Tibial artery (tissue), 4 donors: ENCODE data around the gene SMC1B.

ENCODE experiments used
- DNase-seq, 2 donors: peaks; one replicate each; pipeline ENCODE4 v3.0.0-alpha.2; 2019
- H3K27ac ChIP-seq, 2 donors: fragments of 200-600 bp; sonication (generic) in 1 of 2; 1 replicate in 1 of 2; 2 replicates in 1 of 2; pipeline ENCODE4 v1.5.1; 2018 to 2019; ENCODE audit warnings: mild to moderate bottlenecking in 1 of 2
- H3K27me3 ChIP-seq, 2 donors: fragments of 200-600 bp; sonication (generic) in 1 of 2; one replicate each; pipeline versions ENCODE4 v1.5.1 to v1.6.0; 2016 to 2019
- H3K36me3 ChIP-seq, 3 donors: fragments of 200-600 bp; sonication (generic) in 2 of 3; one replicate each; pipeline ENCODE4 v1.5.1; 2016 to 2019; ENCODE audit warnings: mild to moderate bottlenecking in 2 of 3
- H3K4me1 ChIP-seq, 4 donors: fragments of 200-600 bp; sonication (generic) in 2 of 4; 1 replicate in 3 of 4; 2 replicates in 1 of 4; pipeline ENCODE4 v1.5.1; 2016 to 2019
- H3K4me3 ChIP-seq, 2 donors: fragments of 200-600 bp; sonication (generic) in 1 of 2; 1 replicate in 1 of 2; 2 replicates in 1 of 2; pipeline ENCODE4 v1.5.1; 2018 to 2019; ENCODE audit warnings: mild to moderate bottlenecking in 2 of 2
- H3K9me3 ChIP-seq, 3 donors: fragments of 200-600 bp; sonication (generic) in 1 of 3; one replicate each; pipeline ENCODE4 v1.5.1; 2016 to 2019
- CTCF ChIP-seq, 2 experiments: fragments of 200-600 bp in 1 of 2; fragments of 450-650 bp in 1 of 2; IDR thresholded peaks; one replicate each; pipeline ENCODE4 v1.5.1; 2017 to 2019; ENCODE audit warnings: antibody characterized with exemption in 2 of 2, mild to moderate bottlenecking in 1 of 2, moderate library complexity in 1 of 2
- intact Hi-C: fragments of 100-400 bp; cut with DNase I; formaldehyde crosslinking; loops from one replicate; pipeline ENCODE4 v1.15.0; 2023; ENCODE audit warnings: low total_unique reads

SMC1B gene

GRCh38 chr22:45316796-45317526 is 96.4 kb downstream of the SMC1B start:
- Histone ChIP-seq H3K9me3 (no peaks in the 10 kb centered on the region), H3K27me3 (no peaks in the 10 kb centered on the region), H3K4me1 (peaks cover 9 to 48% (median 27%) of the 10 kb centered on the region in 4 donors), H3K36me3 (peaks cover 0 to 1% (median under 1%) of the 10 kb centered on the region in 3 donors), H3K27ac (peak overlapping the region; percentile 82 to 83), H3K4me3 (peak overlapping the region in 1 of 2 donors; percentile 32)
- TF ChIP-seq CTCF (IDR thresholded peaks at IDR 0.05) = no peak
- no peak for DNase-seq
- intact Hi-C loops = no loop called here

DNA sequence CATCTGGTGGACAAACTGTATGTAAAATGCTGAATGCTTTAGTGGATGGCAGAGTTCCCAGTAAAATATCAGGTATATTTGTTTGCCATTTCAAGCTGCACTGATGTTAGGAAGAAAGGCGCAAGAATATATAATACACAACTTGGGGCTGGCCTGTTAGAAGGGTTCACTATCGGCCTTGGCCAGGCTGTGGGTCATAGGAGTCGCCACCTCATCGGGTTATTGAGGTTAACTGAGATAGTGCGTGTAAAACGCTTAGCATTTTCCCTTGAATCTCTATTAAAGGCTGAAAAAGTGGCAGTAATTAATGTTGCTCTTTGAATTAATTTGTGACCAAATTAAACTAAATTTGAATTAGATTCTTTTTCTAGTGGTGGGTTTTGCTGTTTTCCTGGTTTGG is 98.6 kb downstream of the SMC1B start:
- peaks cover 9 to 57% (median 41%) of the 10 kb centered on the region in 4 donors for H3K4me1 ChIP-seq

DNA sequence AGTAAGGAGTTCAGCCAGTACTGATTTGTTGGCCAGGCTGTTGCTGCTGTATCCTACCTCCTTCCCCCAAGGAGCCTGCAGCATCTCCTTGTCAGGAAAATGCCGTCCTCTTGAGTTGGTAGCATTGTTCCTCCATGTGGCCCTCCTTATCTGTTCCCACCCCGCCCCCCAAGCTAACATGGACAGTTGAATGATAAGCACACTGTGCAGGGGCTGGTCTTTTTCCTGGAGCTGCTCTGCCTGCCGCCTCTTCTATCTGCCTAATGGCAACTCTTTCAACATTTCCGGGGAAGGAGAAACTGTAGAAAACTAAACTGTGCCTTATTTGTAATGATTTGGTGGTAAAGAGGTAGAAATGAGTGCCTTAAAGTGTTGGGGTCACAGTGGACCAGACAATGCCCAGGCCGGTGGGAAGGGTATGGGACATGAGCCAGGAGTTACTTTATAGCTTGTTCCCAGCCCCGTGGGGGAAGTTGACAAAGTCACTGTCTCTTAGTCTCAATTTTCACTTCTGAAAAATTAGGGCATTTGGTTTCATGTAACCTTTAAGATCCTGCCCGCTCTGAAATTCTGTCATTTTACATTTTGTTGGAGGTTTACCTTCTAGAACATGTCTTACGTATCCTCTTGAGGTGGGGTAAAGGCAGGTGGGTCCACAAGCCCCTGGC is 99.2 kb downstream of the SMC1B start:
- H3K4me3 ChIP-seq = no peak overlapping the region
- no peak for TF ChIP-seq CTCF (IDR thresholded peaks at IDR 0.05)
- no peak for DNase-seq
- intact Hi-C loops = no loop called here
- H3K4me1 ChIP-seq = peaks cover 9 to 53% (median 37%) of the 10 kb centered on the region in 4 donors
- no peaks in the 10 kb centered on the region for H3K36me3 ChIP-seq
- H3K27ac ChIP-seq = peak overlapping the region in 1 of 2 donors; percentile 6
- no peaks in the 10 kb centered on the region for H3K9me3 ChIP-seq
- no peaks in the 10 kb centered on the region for H3K27me3 ChIP-seq

More for the DNA sequence above, 98.6 kb downstream of the SMC1B start:
- no peak for TF ChIP-seq CTCF (IDR thresholded peaks at IDR 0.05)
- Histone ChIP-seq H3K27ac (no peak overlapping the region), H3K36me3 (no peaks in the 10 kb centered on the region), H3K27me3 (no peaks in the 10 kb centered on the region), H3K4me3 (no peak overlapping the region), H3K9me3 (no peaks in the 10 kb centered on the region)
- intact Hi-C loops = no loop called here
- DNase-seq = no peak

- Histone ChIP-seq H3K4me1 (peaks cover 0 to 43% (median 29%) of the 10 kb centered on the region in 4 donors), H3K27me3 (no peaks in the 10 kb centered on the region), H3K27ac (no peak overlapping the region), H3K4me3 (no peak overlapping the region), H3K9me3 (no peaks in the 10 kb centered on the region), H3K36me3 (no peaks in the 10 kb centered on the region)
- no peak for TF ChIP-seq CTCF (IDR thresholded peaks at IDR 0.05)
- no peak for DNase-seq
- intact Hi-C loops = no loop called here
Observed at GRCh38 chr22:45312856-45313255, 100.5 kb downstream of the SMC1B start.

- Histone ChIP-seq H3K9me3 (no peaks in the 10 kb centered on the region), H3K4me3 (no peak overlapping the region), H3K27ac (no peak overlapping the region), H3K4me1 (peaks cover 0 to 39% (median 26%) of the 10 kb centered on the region in 4 donors), H3K27me3 (no peaks in the 10 kb centered on the region), H3K36me3 (no peaks in the 10 kb centered on the region)
- intact Hi-C loops = no loop called here
- TF ChIP-seq CTCF (IDR thresholded peaks at IDR 0.05) = no peak
- no peak for DNase-seq
Observed at GRCh38 chr22:45312415-45312814, 101.0 kb downstream of the SMC1B start.
